IMR-90 (cell line): ENCODE results near the gene MRPL47.

Experiments used
- BHLHE40 ChIP-seq: fragments of 150-350 bp; IDR thresholded peaks from 2 replicates; pipeline ENCODE4 v1.6.1; 2016; ENCODE audit warnings: mild to moderate bottlenecking, low read depth, low read length
- CEBPB ChIP-seq: IDR thresholded peaks from 2 replicates; pipeline ENCODE4 v1.6.1; 2012; ENCODE audit warnings: low read depth, low read length, improper control_type of control experiment
- CHD1 ChIP-seq: IDR thresholded peaks from 2 replicates; pipeline ENCODE4 v1.6.1; 2012; ENCODE audit warnings: low read depth, low read length, improper control_type of control experiment
- MAZ ChIP-seq: IDR thresholded peaks from 2 replicates; pipeline ENCODE4 v1.6.1; 2012; ENCODE audit warnings: low read depth, mild to moderate bottlenecking, low read length, improper control_type of control experiment, moderate library complexity, borderline replicate concordance
- MXI1 ChIP-seq: IDR thresholded peaks from 2 replicates; pipeline ENCODE4 v1.6.1; 2012; ENCODE audit warnings: low read depth, mild to moderate bottlenecking, low read length, moderate library complexity, borderline replicate concordance
- POLR2A ChIP-seq: IDR thresholded peaks from 2 replicates; pipeline ENCODE4 v1.6.1; 2012; ENCODE audit warnings: mild to moderate bottlenecking, low read depth, low read length
- RAD21 ChIP-seq: IDR thresholded peaks from 2 replicates; pipeline ENCODE4 v1.6.1; 2012; ENCODE audit warnings: low read length, improper control_type of control experiment
- RCOR1 ChIP-seq: IDR thresholded peaks from 2 replicates; pipeline ENCODE4 v1.6.1; 2012; ENCODE audit warnings: mild to moderate bottlenecking, low read length, improper control_type of control experiment; ENCODE audit not compliant: insufficient replicate concordance
- SMC3 ChIP-seq: fragments of 150-350 bp; IDR thresholded peaks from 2 replicates; pipeline ENCODE4 v1.6.1; 2016; ENCODE audit warnings: low read depth, mild to moderate bottlenecking, antibody characterized with exemption, low read length, moderate library complexity
- TF ChIP-seq, protein P1 (sequence below): conservative IDR thresholded peaks from 2 replicates; pipeline ENCODE4 v1.5.1; 2012; ENCODE audit warnings: mild to moderate bottlenecking, low read depth, low read length, improper control_type of control experiment

DNA sequence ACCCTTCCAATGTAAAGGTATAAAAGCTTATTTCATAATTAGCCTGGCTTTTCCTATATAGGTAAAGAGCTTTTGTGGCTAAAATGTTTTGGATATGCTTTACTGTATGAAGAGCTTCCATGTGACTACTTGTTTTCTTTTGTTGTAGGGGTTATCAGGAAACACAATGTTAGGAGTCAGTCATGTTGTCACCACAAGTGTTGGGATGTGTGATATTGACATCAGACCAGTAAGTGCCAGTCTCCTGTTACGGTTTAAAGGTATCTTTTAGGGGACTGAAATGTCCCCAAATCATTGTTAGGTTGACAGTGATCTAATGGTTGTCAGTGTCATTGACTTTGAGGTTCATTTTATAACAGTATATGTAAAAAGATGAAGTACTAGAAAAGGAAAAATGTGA, 23.4 kb downstream of the MRPL47 start:
- TF ChIP-seq, protein P1, sequence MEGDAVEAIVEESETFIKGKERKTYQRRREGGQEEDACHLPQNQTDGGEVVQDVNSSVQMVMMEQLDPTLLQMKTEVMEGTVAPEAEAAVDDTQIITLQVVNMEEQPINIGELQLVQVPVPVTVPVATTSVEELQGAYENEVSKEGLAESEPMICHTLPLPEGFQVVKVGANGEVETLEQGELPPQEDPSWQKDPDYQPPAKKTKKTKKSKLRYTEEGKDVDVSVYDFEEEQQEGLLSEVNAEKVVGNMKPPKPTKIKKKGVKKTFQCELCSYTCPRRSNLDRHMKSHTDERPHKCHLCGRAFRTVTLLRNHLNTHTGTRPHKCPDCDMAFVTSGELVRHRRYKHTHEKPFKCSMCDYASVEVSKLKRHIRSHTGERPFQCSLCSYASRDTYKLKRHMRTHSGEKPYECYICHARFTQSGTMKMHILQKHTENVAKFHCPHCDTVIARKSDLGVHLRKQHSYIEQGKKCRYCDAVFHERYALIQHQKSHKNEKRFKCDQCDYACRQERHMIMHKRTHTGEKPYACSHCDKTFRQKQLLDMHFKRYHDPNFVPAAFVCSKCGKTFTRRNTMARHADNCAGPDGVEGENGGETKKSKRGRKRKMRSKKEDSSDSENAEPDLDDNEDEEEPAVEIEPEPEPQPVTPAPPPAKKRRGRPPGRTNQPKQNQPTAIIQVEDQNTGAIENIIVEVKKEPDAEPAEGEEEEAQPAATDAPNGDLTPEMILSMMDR = no peak
- TF ChIP-seq MAZ (no peak), SMC3 (no peak), RCOR1 (no peak), POLR2A (no peak), RAD21 (no peak), MXI1 (no peak), CEBPB (no peak), BHLHE40 (no peak), CHD1 (no peak)
